ENCODE data around the gene UBE3B.
"Not testable (repeated sequence)": the region's sequence is repeated elsewhere in the genome, so short reads cannot be mapped to it uniquely, and the experiment has no call there.

Gene UBE3B

DNA sequence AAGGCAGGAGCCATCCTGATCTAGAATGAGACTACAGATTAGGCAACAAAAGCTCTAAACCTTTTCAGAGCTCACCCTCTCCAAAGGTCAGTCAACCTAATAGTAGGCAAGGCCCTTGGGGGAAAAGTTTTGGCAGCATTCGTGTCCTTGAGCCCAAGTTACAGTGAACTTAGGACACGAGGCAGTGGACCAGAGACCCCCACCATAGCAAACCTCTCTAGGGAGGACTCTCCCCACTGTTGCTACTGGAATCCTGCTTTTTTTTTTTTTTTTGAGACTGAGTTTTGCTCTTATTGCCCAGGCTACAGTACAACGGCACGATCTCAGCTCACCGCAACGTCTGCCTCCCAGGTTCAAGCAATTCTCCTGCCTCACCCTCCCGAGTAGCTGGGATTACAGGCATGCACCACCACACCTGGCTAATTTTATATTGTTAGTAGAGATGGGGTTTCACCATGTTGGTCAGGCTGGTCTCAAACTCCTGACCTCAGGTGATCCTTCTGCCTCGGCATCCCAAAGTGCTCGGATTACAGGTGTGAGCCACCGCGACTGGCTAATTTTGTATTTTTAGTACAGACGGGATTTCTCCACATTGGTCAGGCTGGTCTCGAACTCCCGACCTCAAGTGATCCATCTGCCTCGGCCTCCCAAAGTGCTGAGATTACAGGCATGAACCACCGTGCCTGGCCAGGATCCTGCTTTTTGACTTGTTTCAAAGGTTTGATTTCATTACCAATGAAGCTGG lies 3.7 kb upstream of the UBE3B start:
- DNase-seq (ENCODE audit: low read depth), result not testable (repeated sequence)

- DNase-seq (ENCODE audit: low read depth), result no peak
Observed at GRCh38 chr12:109475121-109475520, 2.3 kb upstream of the UBE3B start.

- DNase-seq (ENCODE audit: low read depth), result no peak
Observed at GRCh38 chr12:109475993-109476806, 1.2 kb upstream of the UBE3B start.

GRCh38 chr12:109476807-109477184 lies 638 bp upstream of the UBE3B start:
- DNase-seq (ENCODE audit: low read depth), result no peak

GRCh38 chr12:109477963-109478315 lies 505 bp downstream of the UBE3B start:
- no peak for DNase-seq (ENCODE audit: low read depth)

- DNase-seq (ENCODE audit: low read depth), result no peak
Observed at GRCh38 chr12:109479761-109480160, 2.3 kb downstream of the UBE3B start.

- DNase-seq (ENCODE audit: low read depth), result no peak
Observed at GRCh38 chr12:109480356-109480755, 2.9 kb downstream of the UBE3B start.

GRCh38 chr12:109481863-109482262 lies 4.4 kb downstream of the UBE3B start:
- no peak for DNase-seq (ENCODE audit: low read depth)

- DNase-seq (ENCODE audit: low read depth), result no peak
Observed at GRCh38 chr12:109482491-109482890, 5.1 kb downstream of the UBE3B start.

DNA sequence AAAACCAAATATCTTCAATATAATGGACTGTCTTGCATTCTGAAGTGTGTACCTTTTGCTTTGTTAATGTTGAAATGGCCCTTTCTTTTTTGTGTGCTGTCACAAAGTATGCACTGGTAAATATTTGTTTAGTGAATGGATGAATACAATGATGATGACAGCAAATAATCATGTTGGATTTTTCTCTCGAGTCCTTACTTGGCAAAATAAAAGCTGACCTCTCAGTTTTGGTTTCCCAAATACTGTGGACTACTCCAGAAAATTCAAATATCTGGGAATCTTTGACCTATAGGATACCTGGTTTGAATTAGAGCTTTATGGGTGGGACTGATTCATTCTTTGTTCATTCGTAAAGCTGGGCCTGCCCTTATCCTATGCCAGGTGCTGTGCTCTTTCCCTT lies 5.5 kb downstream of the UBE3B start:
- no peak for DNase-seq (ENCODE audit: low read depth)

DNA sequence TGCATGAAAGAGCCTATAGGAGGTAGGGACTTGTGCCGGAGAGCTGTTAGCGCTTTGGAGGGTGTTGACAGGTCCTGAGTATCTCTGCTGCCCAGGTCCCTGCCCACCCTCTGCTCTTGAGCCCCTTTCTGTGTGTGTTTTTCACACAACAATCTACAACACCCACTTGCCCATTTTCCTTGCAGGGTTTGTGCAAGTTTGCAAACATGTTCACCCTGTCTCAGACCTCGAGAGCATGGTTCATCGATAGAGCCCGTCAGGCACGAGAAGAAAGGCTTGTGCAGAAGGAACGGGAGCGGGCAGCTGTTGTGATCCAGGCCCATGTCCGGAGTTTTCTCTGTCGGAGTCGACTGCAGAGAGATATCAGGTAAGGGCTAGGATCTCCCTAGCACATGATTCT lies 5.9 kb downstream of the UBE3B start:
- no peak for DNase-seq (ENCODE audit: low read depth)

- DNase-seq (ENCODE audit: low read depth), result no peak
Observed at GRCh38 chr12:109485201-109485600, 7.8 kb downstream of the UBE3B start.

DNA sequence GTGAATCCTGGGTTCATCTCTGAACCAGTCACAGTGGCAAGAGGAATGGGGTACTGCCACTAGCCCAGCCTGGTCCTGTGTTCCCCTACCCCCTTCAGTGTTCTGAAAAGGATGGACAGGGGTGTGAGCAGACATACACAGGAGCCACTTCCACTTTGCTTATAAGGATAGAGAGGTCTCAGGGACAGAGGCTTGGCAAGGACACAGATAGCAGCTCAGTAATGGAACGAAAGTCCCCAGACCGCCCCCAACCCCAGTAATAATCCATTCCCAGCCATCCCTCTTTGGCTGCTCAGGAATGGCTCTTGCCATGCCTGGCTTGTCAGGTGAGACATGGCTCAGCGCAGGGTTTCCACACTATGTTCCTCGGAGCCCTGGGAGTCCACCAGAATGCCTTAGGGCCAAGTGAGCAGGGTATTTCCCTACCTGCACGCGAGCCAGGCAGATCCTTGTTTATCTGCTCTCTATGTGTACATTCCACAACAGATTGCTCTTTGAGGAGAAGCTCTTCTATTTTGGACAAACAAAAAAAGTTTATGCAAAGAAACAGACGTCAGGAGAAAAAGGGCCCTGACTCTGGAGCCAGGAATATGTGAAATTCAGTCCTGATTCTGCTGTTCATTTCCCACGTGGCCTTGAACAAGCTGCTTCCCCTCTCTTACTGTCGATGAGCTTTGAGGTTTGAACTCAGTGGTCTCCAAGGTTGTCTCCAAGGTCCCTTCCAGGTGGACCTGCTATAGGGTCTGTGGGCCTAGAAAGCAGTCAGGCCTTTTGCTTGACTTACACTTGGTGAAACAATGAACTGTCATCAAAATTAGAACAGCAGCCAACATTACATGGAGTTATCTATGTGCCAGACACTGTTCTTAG lies 10.0 kb downstream of the UBE3B start:
- no peak for DNase-seq (ENCODE audit: low read depth)

- no peak for DNase-seq (ENCODE audit: low read depth)
Observed at GRCh38 chr12:109488051-109488665, 10.7 kb downstream of the UBE3B start.

- DNase-seq (ENCODE audit: low read depth), result no peak
Observed at GRCh38 chr12:109489016-109489954, 11.9 kb downstream of the UBE3B start.

DNA sequence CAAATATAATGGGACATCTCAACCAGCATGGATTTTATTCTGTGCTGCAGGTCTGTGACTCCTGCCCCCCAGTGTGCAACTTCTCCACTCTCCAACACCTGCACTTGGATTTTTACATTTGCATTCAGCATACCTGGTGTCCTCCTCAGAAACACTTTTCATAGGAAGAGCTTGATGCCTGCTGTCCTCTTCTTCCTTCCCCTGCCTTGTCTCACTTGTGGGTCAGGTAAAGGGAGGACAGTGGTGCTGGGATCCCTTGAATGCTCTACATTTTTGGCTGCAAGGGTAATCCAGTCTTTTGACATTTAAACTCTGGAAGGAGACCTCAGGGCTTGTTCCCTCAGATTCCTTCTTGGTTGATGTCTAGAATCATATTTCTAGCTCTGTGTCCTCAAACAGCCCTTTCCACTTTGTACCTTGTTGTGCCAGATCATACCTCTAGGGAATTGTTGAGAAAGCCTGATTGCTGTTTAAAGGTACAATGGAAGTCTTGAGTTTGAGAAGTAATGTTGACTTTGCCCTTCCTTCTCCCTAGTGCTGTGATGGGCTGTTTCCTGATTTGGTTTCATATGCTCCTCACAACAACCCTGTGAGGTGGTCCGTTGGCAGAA lies 12.6 kb downstream of the UBE3B start:
- no peak for DNase-seq (ENCODE audit: low read depth)

GRCh38 chr12:109491671-109492070 lies 14.2 kb downstream of the UBE3B start:
- DNase-seq (ENCODE audit: low read depth), result no peak

DNA sequence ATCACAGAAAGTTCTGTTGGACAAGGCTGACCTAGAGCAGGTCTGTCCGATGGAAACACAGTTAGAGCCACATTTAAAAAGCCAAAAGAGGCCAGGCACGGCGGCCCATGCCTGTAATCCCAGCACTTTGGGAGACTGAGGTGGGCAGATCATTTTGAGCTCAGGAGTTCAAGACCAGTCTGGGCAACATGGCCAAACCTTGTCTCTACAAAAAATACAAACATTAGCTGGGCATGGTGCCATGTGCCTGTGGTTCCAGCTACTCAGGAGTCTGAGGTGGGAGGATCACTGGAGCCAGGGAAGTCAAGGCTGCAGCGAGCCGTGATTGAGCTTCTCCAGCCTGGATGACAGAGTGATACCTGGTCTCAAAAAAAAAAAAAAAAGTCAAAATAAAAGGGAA lies 14.9 kb downstream of the UBE3B start:
- no peak for DNase-seq (ENCODE audit: low read depth)

DNA sequence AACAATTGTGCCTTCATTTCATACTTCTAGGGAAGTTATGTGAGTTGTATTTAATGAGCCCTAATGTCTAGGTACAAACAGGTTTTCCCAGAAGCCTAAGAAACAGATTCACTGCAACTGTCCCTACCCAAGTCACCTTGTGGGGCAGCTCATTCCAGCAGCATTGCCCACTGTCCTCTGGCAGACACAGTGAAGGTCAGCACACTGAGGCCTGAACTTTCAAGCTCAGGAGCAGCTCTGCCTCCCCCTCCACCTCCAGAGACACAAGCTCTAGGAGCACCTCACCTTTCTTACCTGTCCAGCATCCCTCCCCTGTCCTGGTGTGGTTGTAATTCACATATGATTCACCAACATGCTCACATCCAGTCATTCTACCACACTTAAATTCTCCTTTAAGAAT lies 15.7 kb downstream of the UBE3B start:
- no peak for DNase-seq (ENCODE audit: low read depth)

- DNase-seq (ENCODE audit: low read depth), result no peak
Observed at GRCh38 chr12:109493938-109494337, 16.5 kb downstream of the UBE3B start.
